ENCODE results near the gene CREBZF. TPM values are rescaled to one million over a fixed set of nuclear protein-coding genes. Genes with fewer than 3 reads are reported as not detected.
A peak's percentile ranks its signal among the peaks of the same experiment; 100 is the strongest.
"Not testable (repeated sequence)": the region's sequence is repeated elsewhere in the genome, so short reads cannot be mapped to it uniquely, and the experiment has no call there.

CREBZF gene
- total and polyA plus RNA-seq, 5 experiments from 2014 or later = 9.5 to 118 (median 11.6) TPM

GRCh38 chr11:85685820-85686459 is 21.0 kb upstream of the CREBZF start, which contains the start of gene CCDC89:
CCDC89 (minus strand) TSS chr11:85686195; CDS start chr11:85686130, 65 bp downstream.
- Mint-ChIP-seq H3K4me1 (peaks cover 8 to 22% (median 14%) of the 10 kb centered on the region in 4 donors), H3K4me3 (peak within 1 kb of the TSS in 3 of 10 donors; percentile 5 to 24 (median 12)), H3K9me3 (no peaks in the 10 kb centered on the region), H3K36me3 (peaks cover 0 to 5% (median 2%) of the 10 kb centered on the region in 3 donors), H3K27ac (peak within 1 kb of the TSS in 4 of 10 donors; percentile 57 to 83 (median 66)), H3K27me3 (peaks cover 0 to 3% (median 2%) of the 10 kb centered on the region in 5 donors)
- DNase-seq (no peak), ATAC-seq (no peak)
- POLR2A ChIA-PET = no interaction called here

GRCh38 chr11:85685125-85685819 is 20.3 kb upstream of the CREBZF start:
- POLR2A ChIA-PET = interaction anchor here (0.6 kb wide), 2 partner anchors 74 to 335 kb away, joined by 4 to 5 read pairs; no protein-coding TSS in a partner anchor
- Mint-ChIP-seq H3K9me3 (no peaks in the 10 kb centered on the region), H3K27me3 (peaks cover 0 to 3% (median 2%) of the 10 kb centered on the region in 5 donors), H3K27ac (peak overlapping the region in 4 of 10 donors; percentile 6 to 83 (median 48)), H3K36me3 (peaks cover 0 to 2% (median 0%) of the 10 kb centered on the region in 3 donors), H3K4me3 (peak overlapping the region in 3 of 10 donors; percentile 5 to 24 (median 12)), H3K4me1 (peaks cover 8 to 22% (median 14%) of the 10 kb centered on the region in 4 donors)
- DNase-seq (no peak), ATAC-seq (no peak)

GRCh38 chr11:85682330-85683305 is 17.7 kb upstream of the CREBZF start:
- Mint-ChIP-seq H3K4me1 (peaks cover 8 to 22% (median 14%) of the 10 kb centered on the region in 4 donors), H3K27me3 (peaks cover 0 to 3% (median 2%) of the 10 kb centered on the region in 5 donors), H3K4me3 (peak overlapping the region; percentile 75 to 95 (median 87)), H3K36me3 (no peaks in the 10 kb centered on the region), H3K27ac (peak overlapping the region; percentile 56 to 95 (median 86)), H3K9me3 (no peaks in the 10 kb centered on the region)
- ATAC-seq = peak; percentile 84 to 96
- POLR2A ChIA-PET = interaction anchor here (0.6 to 1.8 kb wide), 4 partner anchors 13 to 76 kb away, joined by 3 to 4 read pairs (median 3); no protein-coding TSS in a partner anchor
- DNase-seq = peak; percentile 36 to 80 (median 58)

- DNase-seq = no peak
- Mint-ChIP-seq H3K36me3 (no peaks in the 10 kb centered on the region), H3K4me3 (no peak overlapping the region), H3K27me3 (peaks cover 0 to 3% (median 2%) of the 10 kb centered on the region in 5 donors), H3K4me1 (peaks cover 8 to 22% (median 14%) of the 10 kb centered on the region in 4 donors), H3K27ac (no peak overlapping the region), H3K9me3 (no peaks in the 10 kb centered on the region)
- no peak for ATAC-seq
- POLR2A ChIA-PET = interaction anchor here (2.5 kb wide), 1 partner anchor 16 kb away, joined by 17 read pairs; the partner anchor contains the start of gene CREBZF
Measured at GRCh38 chr11:85680897-85681296, 16.0 kb upstream of the CREBZF start.

GRCh38 chr11:85679576-85679975 is 14.6 kb upstream of the CREBZF start:
- Mint-ChIP-seq H3K4me3 (no peak overlapping the region), H3K27me3 (peaks cover 0 to 3% (median 2%) of the 10 kb centered on the region in 5 donors), H3K36me3 (peaks cover 0 to 3% (median 0%) of the 10 kb centered on the region in 3 donors), H3K4me1 (peaks cover 7 to 22% (median 11%) of the 10 kb centered on the region in 4 donors), H3K27ac (no peak overlapping the region), H3K9me3 (no peaks in the 10 kb centered on the region)
- no peak for ATAC-seq
- POLR2A ChIA-PET = interaction anchor here (2.5 kb wide), 1 partner anchor 15 kb away, joined by 17 read pairs; the partner anchor contains the start of gene CREBZF
- no peak for DNase-seq

- Mint-ChIP-seq H3K9me3 (peaks cover 0 to 6% (median 0%) of the 10 kb centered on the region in 9 donors), H3K36me3 (peaks cover 0 to 8% (median 0%) of the 10 kb centered on the region in 3 donors), H3K27ac (no peak overlapping the region), H3K4me3 (no peak overlapping the region), H3K27me3 (no peaks in the 10 kb centered on the region), H3K4me1 (no peaks in the 10 kb centered on the region)
- POLR2A ChIA-PET = no interaction called here
- no peak for ATAC-seq
- DNase-seq = no peak
Measured at GRCh38 chr11:85673393-85673792, 8.5 kb upstream of the CREBZF start.

- Mint-ChIP-seq H3K27ac (no peak overlapping the region), H3K36me3 (peaks cover 0 to 8% (median 0%) of the 10 kb centered on the region in 3 donors), H3K4me1 (no peaks in the 10 kb centered on the region), H3K4me3 (no peak overlapping the region), H3K27me3 (no peaks in the 10 kb centered on the region), H3K9me3 (peaks cover 0 to 6% (median 0%) of the 10 kb centered on the region in 9 donors)
- POLR2A ChIA-PET = no interaction called here
- DNase-seq = no peak
- ATAC-seq = no peak
Measured at GRCh38 chr11:85672105-85672902, 7.4 kb upstream of the CREBZF start.

- POLR2A ChIA-PET, H3K4me3 Mint-ChIP-seq, H3K9me3 Mint-ChIP-seq, H3K4me1 Mint-ChIP-seq, ATAC-seq, H3K27ac Mint-ChIP-seq, DNase-seq, H3K36me3 Mint-ChIP-seq, H3K27me3 Mint-ChIP-seq: not testable (repeated sequence)
Measured at GRCh38 chr11:85670949-85671663, 6.2 kb upstream of the CREBZF start.

- no peaks in the 10 kb centered on the region for H3K9me3 Mint-ChIP-seq
- POLR2A ChIA-PET = no interaction called here
- H3K4me1 Mint-ChIP-seq = peaks cover 9 to 20% (median 16%) of the 10 kb centered on the region in 4 donors
- ATAC-seq = no peak
- DNase-seq = no peak
- H3K27ac Mint-ChIP-seq = no peak overlapping the region
- H3K4me3 Mint-ChIP-seq = peak overlapping the region in 1 of 10 donors; percentile 20
- H3K36me3 Mint-ChIP-seq = peaks cover 0 to 4% (median 0%) of the 10 kb centered on the region in 3 donors
- H3K27me3 Mint-ChIP-seq = no peaks in the 10 kb centered on the region
Measured at GRCh38 chr11:85668157-85668556, 3.2 kb upstream of the CREBZF start.

GRCh38 chr11:85666687-85667086 is 1.8 kb upstream of the CREBZF start:
- Mint-ChIP-seq H3K27ac (peak overlapping the region in 2 of 10 donors; percentile 2 to 14), H3K36me3 (peaks cover 0 to 11% (median 0%) of the 10 kb centered on the region in 3 donors), H3K9me3 (no peaks in the 10 kb centered on the region), H3K4me1 (peaks cover 12 to 32% (median 26%) of the 10 kb centered on the region in 4 donors), H3K4me3 (no peak overlapping the region), H3K27me3 (no peaks in the 10 kb centered on the region)
- no peak for DNase-seq
- POLR2A ChIA-PET = no interaction called here
- ATAC-seq = no peak

GRCh38 chr11:85665733-85666132 is 804 bp upstream of the CREBZF start:
- no peaks in the 10 kb centered on the region for H3K27me3 Mint-ChIP-seq
- peak overlapping the region; percentile 30 to 100 (median 99) for H3K27ac Mint-ChIP-seq
- H3K36me3 Mint-ChIP-seq = peaks cover 0 to 20% (median 2%) of the 10 kb centered on the region in 3 donors
- ATAC-seq (no peak), DNase-seq (no peak)
- no peaks in the 10 kb centered on the region for H3K9me3 Mint-ChIP-seq
- POLR2A ChIA-PET = no interaction called here
- H3K4me1 Mint-ChIP-seq = peaks cover 13 to 42% (median 35%) of the 10 kb centered on the region in 4 donors
- peak overlapping the region in 8 of 10 donors; percentile 39 to 100 (median 100) for H3K4me3 Mint-ChIP-seq
